GM18861 (cell line): ENCODE data around the gene TMEM244.
"Not testable (repeated sequence)": the region's sequence is repeated elsewhere in the genome, so short reads cannot be mapped to it uniquely, and the experiment has no call there.

ENCODE experiments used
- ATAC-seq: cut with Tn5 transposase; IDR thresholded peaks from one replicate; pipeline ENCODE4 v1.9.1; 2021; ENCODE audit not compliant: unreplicated experiment

Gene TMEM244, protein sequence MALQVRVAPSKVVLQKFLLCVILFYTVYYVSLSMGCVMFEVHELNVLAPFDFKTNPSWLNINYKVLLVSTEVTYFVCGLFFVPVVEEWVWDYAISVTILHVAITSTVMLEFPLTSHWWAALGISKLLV

DNA sequence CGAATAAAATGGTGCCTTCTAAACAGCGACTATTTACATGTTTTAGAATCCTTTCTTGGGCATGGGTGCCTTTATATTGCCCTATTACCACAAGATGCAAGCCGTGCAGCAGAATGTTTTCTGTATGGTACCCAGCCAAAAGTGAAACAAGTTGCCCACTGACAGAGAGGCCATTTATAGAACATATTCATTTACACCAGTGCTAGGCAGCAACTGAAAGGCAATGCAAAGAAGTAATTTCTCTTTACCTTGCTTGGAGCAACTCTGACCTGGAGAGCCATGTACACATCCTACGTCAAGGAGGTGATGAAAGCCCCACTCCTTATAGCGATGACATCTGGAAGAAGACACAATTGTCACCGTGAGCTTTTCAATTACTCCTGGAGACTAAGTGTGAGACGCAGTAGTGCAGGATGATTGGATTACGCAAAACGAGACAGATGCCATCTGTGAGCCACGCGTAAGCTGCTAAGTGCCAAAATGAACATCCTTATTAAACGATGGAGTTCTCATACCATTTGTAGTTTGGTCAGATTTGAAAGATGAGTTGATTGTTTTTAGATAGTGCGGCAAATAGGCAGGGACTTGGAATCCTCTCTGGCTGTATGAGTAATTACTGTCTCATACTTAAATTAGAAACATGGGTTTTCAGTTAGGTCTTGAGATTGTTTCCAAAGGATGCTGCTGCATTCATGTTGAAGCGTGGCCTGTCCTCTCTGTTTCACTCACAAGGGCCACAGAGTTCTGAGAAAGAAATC is at the start of gene TMEM244:
TMEM244 (minus strand) TSS at position 408 of the 758 bp plus-strand sequence; CDS start at position 281, 127 bp downstream.
- no peak for ATAC-seq

DNA sequence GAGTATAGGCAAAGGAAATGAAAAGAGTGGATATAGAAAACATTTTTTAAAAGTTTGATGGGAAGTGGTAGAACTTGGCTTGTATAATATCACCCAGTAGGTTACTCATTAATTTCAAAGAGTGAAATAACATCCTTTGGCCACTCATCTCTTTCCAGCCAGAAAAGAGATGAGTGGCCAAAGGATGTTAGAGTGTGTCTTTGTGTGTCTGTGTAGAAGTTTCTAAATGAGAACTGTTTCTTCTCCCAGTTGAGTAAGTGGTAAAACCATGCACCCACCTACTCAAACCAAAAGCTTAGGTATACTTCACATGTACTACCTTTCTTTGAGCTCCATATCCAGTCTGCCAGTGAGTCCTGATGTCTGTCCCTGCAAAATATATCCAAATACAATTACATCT is 47.7 kb upstream of the TMEM244 start:
- peak; percentile 89 for ATAC-seq

DNA sequence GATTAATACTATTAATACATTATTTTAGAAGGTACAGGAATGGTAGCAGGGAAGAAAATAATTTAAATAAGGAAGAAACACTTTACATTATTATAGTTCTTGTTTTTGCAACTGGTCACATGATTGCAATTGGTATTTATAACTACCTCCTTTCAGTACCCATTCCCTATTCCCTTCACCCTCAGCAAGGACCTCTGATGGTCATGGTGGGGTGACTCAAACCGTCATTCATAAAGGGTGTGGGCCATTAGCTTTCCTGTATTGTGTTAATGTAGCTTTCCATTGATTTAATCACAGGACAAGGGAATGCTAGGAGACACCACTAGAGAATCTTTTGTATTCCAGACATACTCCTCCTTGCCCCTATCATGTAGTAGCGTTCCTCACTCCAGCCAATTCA is 47.2 kb upstream of the TMEM244 start:
- no peak for ATAC-seq

DNA sequence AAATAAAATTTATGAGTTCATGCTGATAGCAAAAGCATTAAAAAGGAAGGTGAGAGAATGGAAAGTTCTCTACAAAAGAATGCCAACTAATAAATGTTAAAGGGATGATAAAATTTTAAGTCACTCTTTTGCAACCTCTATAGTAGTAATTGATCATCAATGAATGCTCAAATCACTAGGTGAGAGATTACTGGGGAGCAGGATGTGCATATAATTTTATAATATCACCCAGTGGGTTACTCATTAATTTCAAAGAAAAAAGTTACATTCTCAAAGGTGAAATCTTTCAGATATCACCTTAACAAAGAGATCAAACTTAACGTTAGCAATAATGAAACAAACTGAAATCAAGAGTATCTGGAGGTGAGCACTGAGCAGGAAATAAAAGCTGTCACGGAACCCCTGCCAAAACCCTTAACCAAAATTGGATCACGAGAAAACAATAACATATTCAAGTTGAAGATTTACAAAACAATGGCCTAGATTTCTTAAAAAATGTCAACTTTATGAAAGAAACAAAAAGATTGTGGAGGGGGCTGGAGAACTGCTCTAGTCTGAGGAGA is 45.5 kb upstream of the TMEM244 start:
- no peak for ATAC-seq

DNA sequence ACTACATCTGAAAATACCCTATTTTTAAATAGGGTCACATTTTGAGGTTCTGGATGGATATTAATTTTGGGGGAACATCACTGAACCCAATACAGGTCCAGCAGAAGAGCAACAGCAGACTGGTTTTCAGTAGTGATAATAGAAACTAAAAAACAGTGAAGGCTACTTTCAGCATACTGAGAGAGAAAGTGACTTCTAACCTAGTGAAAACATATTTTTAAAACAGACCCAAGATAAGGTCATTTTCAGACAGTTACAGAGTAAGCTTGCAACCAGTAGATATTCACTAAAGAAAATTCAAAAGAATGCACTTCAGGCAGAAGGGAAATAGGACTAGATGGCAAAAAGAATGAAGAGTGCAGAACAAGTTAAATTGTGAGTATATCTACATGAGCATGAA is 42.0 kb upstream of the TMEM244 start:
- no peak for ATAC-seq

DNA sequence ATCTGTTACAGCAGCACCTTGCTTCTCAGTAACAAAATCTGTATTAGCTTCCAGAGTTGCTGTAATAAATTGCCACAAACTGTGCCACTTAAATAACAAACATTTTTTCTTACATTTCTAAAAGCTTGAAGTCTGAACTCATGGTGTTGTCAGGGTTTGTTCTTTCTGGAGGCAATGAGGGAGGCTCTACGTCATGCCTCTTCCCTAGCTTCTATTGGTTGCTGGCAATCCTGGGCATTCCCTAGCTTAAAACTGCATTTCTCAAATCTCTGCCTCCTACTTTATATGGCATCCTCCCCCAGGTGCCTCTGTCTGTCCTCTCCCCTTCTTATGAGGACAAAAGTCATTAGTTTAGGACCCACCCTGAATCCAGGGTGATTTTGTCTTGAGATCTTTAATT is 41.6 kb upstream of the TMEM244 start:
- no peak for ATAC-seq

DNA sequence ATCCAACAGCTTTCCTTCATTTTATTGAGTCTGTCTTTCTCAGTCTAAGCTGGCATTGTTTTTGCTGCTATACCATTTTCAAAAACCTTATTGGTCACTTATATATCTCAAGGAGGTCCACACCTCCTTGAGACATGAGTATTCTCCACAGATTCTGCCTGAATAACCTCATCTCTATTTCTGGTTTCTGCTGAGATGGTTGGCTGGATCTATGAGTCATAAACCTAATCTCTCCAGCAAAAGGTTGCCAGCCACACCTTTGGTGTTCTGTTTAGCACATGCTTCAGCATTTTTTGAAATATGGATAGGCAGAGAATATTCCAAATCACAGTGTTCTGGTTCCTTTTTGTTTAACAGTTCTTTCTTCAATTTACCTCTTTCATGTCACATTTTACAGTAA is 40.8 kb upstream of the TMEM244 start:
- ATAC-seq: peak; percentile 65

DNA sequence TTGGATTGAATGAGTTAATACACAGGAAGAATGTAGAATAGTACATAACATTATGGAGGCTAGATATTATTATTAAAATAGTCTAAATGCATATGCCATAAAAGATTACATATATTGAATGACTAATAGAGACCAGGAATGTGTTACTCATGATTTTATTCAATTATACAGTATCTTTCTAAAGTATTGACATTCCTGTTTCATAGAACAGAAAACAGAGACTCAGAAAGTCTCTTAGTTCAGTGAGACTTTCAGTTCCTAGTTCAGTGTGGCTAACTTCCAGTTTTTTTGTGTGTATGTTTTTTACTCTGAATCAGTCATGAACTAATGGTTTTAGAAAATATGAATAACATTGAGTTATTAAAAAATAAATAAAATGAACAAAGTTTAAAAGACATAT is 34.6 kb upstream of the TMEM244 start:
- peak; percentile 65 for ATAC-seq

DNA sequence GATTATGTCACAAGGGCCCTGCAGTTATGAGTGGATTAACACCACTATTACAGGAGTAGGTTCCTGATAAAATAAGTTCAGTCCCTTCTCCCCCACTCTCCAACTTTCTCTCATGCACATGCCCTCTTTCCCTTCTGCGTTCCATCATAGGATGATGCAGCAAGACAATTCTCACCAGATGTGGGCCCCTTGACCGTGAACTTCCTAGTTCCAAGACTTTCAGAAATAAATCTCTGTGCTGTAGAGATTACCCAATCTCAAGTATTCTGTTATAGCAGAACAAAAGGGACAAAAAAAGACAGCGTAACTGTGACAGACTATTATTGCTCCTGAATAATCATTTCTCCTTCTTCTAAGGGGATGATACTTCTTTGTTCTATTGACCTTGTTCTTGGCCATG is 33.8 kb upstream of the TMEM244 start:
- ATAC-seq: no peak

DNA sequence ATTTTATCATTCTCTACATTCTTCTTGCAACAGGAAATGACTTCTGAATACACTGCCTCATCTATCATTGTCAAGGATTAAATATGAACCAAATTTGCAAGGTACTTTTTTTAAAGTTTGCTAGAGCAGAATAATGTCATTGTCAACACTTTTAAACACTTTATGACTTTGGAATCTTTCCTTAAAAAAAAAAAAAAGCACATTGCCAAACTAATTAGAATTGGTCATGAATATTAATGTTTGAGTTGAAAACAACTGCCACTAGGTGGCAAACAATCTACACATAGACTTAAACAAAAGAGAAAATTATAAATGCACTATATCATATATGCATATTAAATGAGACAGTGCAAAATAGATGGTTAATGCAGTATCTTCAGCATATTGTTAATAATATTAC is 32.5 kb upstream of the TMEM244 start:
- peak; percentile 42 for ATAC-seq

DNA sequence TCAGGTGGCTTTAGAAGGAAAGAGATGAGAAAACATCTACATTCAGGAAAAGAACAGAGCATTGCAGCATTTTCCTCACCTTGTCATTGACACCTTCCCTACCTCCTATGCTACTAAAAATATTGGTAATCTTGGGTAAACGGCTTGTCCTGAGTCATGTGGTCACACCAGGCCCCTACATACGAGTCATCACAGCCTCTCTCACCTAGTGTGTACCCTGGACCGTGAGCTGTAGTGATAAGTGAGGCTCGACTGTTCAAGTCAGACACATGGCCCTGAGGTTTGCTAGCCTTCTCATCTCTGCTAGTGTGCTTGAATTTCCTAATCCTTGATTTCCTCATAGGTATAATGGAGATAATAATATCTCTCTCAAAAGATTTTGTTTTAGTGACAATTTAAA is 29.6 kb upstream of the TMEM244 start:
- no peak for ATAC-seq

DNA sequence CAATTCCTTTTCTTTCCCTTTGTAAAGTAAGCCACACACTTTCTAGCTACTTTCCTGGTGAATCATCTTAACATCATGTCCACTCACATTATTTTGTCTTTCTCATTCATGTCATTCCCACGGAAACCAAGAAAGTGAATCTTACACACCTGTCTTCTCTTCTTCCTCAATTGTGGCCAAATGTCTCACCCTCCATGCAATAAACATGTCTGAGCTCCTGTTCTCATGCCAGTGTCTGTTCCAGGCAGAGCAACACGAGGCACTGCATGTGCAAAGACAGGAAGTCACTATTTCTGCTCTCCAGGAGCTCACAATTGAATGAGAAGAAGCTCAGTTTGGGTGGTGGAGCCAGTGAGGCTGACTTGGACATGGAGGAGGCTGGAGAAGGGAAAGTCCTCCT is 29.0 kb upstream of the TMEM244 start:
- no peak for ATAC-seq

DNA sequence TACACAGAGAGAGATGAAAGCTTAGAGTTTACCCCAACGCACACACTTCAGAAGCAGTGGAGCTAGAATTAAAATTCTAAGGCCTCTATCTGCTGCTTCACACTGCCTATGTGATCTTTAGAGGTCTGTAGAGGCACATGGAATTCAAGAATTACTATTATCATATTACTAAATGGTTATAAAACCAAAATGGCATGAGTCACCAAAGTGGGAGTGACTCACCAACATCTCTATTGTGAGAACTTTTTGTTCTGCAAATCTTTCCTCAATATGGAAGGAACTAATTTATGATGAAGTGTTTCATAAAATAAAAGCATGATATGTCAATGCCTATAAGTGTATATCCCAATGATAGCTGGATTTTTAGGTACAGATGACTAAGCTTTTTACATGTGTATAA is 28.5 kb upstream of the TMEM244 start:
- no peak for ATAC-seq

DNA sequence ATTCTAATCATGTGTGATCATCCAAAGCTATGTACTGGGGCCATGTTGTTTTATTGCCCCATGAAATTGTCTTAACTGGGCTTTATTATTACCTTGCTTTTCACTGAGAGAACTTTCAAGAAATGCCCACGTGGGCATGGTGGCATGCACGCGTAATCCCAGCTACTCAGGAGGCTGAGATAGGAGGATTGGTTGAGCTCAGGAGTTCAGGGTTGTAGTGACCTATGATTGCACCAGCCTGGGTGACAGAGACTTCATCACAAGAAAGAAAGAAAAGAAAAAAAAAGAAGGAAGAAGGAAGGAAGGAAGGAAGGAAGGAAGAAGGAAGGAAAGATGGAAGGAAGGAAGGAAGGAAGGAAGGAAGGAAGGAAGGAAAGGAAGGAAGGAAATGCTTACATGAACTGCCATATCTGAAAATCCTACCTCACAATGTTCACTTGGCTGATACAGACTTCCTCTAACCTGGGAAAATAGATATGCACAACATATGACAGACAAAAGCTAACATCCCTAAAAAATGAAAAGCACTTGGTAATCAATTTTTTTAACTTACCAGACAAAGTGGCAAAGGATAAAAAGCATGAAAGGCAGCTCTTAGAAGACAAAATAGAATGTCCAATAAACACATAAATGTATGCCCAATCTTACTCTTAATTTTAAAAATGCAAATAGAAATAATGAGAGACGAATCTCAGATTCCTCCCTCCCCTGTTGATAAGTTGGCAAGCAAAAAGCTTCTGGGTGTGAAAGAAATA is 25.5 kb upstream of the TMEM244 start:
- ATAC-seq: no peak

DNA sequence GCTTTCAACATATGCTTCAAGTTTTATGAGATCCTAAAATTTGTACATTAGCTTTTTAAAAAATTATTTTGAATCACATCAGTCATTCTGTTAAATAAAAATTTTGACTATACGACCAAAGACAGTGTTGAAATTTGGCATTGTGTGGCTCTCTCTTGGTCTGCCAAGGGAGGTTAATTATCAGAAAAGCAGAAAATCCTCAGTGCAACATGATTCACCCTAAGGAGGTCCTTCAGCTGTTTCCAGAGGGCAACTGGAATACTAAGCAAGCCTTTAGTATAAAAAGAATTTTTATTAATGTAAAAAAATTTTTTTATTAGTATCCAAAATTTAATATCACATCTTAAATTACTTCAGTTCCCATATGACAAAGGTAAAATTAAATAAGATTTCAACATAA is 23.1 kb upstream of the TMEM244 start:
- ATAC-seq: no peak

DNA sequence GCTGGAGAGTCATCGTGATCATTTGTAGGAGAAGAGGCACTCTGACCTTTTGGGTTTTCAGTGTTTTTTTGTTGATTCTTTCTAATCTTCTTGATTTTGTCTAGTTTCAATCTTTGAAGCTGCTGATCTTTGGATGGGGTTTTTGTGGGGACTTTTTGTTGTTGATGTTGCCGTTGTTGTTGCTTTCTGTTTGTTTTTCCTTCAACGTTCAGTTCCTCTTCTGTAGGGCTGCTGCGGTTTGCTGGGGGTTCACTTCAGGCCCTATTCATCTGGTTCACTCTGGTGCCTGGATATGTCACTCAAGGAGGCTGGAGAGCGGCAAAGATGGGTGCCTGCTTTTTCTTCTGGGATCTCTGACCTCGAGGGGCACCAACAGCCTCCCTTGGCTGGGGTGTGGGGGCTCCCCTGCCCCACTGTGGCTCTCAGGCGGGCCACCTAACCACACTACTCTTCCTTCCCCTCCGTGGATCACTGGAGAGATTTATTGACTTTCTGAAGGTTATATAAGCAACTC is 21.5 kb upstream of the TMEM244 start:
- ATAC-seq: peak; percentile 77

DNA sequence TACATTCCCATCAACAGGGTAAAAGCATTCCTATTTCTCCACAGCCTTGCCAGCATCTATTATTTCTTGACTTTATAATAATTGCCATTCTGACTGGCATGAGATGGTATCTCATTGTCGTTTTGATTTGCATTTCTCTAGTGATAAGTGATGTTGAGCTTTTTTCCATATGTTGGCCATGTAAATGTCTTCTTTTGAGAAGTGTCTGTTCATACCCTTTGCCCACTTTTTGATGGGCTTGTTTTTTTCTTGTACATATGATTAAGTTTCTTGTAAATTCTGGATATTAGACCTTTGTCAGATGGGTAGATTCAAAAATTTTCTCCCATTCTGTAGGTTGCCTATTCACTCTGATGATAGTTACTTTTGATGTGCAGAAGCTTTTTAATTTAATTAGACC is 16.8 kb upstream of the TMEM244 start:
- ATAC-seq: not testable (repeated sequence)

DNA sequence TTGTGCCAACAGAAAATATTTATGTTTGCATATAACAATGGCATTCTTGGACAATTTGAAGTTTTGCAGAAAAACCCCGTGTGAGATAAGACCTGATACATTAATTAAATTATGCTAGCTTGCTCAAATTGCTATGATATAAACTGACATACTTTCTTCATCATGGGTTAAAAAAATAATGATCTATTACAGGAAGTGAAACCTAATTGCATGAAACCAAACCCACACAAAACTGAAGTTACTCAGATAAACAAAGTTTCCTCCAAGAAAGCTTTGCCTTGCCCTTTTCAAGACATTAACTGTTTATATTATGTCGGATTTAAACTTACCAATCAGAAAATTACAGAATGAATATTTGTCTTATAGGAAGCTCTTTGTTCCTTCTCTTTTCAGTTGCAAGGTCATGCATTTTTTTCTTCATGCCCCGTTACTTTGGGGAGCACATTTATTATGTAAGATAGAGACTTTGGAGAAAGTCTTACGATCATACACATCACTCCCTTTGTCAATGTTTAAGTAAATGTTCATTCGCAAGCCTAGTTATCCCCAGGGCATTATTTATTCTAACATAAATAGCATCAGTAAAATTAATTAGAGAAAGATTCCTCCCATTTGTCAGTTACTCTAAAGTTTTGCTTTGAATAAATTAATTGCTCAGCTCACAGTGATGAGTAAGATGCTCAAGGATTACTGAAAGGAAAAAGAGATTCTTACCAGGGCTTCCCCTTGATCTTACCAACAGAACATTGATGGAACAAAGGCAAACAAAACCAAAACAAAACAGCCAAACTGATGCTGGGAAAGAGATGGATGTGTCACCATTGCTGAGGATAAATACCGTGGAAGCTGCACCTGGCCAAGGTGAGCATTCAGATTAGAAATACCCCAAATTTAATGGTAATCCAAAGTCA is 14.8 kb upstream of the TMEM244 start:
- ATAC-seq: peak; percentile 89

DNA sequence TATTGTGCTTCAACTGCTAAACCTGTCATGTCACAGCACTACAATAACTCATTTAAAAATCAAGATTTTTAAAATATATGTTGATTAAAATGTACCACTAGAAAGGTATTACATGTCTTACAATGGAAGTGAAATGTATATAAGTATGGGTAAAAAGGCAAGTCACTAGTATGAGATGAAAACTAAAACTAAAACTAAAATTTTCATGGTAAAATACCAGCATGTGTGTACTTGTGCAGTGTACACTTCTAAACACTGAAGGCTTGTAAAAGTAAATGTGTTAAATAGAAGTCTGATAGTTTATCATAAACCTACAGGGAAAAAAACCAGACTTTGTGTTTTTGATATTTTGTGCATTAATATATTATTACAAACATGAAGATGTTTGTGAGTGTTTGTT is 13.7 kb upstream of the TMEM244 start:
- ATAC-seq: peak; percentile 37

DNA sequence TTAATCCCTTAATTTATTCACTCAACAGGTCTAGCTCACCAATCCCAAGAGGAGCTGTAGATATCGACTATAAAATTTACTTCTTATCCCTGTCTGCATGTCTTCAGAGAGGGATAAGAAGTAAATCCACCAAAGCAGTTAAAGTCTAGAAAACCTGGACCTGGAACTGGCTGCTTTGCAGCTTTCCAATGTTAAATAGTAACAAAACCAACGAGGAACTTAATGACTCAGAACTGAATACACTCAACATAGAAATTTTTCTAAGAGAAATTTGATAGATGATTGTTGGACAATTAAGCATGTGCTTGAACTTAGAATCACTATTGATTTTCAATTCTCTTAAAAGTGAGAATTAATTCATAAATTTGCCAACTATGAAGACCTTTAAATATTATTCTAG is 11.5 kb upstream of the TMEM244 start:
- ATAC-seq: no peak

DNA sequence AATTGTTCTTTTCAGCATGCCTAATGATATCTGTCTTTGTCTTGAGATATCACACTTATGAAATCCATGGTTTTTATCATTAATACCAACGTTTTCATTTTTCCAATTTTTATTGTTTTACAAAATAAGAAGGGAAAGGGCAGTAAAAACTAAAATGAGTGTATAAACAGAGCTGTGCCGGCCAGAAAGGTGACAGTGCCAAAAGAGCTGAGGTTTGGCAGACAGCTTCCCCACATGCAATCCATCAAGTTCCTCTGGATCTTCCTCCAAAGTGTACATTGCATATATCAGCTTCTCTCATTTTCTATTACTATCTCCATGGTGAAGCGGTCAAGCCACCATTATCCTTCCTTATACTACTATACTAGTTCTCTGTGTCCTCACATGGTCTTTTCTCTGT is 10.1 kb upstream of the TMEM244 start:
- ATAC-seq: no peak
